ENCODE results near the gene TDRD7.

- no peak for TF ChIP-seq CTCF (tag by site-specific recombination; IDR thresholded peaks at IDR 0.05)
- TF ChIP-seq ZNF169 (tag by site-specific recombination; IDR thresholded peaks at IDR 0.05): no peak
- TF ChIP-seq PBX3 (CRISPR knock-in tag; IDR thresholded peaks at IDR 0.05): no peak
- no peak for TF ChIP-seq ZNF10 (tag by site-specific recombination; IDR thresholded peaks at IDR 0.05)
- TF ChIP-seq ZNF624 (tag by site-specific recombination; IDR thresholded peaks at IDR 0.05): no peak
- no peak for TF ChIP-seq EGR2 (tag by site-specific recombination; IDR thresholded peaks at IDR 0.05; ENCODE audit: low read depth)
- no peak for TF ChIP-seq ZNF580 (tag by site-specific recombination; IDR thresholded peaks at IDR 0.05)
- TF ChIP-seq ZNF350 (tag by site-specific recombination; IDR thresholded peaks at IDR 0.05): no peak
- TF ChIP-seq ZBTB21 (tag by site-specific recombination; IDR thresholded peaks at IDR 0.05): no peak
These were observed 38.6 kb upstream of the TDRD7 start for GRCh38 chr9:97373331-97373730.

Data from HEK293 (cell line).